ENCODE measurements around the gene DPP6.

Gene DPP6

DNA sequence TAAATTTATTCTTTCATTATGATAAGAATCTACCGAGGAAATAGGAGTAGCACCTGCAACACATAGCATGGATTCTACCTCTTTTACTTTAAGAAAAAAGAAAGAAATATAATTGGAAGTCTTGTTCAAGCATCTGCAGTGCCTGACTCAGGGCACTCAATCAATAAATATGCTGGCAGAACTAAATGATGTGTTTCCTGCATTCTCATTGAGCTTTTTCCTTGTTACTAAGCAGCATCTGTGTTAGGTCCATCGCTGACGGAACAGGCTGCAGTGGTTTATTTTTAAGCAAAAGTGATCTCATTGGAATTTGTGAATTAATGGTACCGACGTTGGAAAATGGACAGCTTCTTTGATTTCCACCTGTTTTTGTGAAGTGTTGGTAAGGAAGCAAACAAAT, 417.5 kb downstream of the DPP6 start:
- TF ChIP-seq, protein P1, sequence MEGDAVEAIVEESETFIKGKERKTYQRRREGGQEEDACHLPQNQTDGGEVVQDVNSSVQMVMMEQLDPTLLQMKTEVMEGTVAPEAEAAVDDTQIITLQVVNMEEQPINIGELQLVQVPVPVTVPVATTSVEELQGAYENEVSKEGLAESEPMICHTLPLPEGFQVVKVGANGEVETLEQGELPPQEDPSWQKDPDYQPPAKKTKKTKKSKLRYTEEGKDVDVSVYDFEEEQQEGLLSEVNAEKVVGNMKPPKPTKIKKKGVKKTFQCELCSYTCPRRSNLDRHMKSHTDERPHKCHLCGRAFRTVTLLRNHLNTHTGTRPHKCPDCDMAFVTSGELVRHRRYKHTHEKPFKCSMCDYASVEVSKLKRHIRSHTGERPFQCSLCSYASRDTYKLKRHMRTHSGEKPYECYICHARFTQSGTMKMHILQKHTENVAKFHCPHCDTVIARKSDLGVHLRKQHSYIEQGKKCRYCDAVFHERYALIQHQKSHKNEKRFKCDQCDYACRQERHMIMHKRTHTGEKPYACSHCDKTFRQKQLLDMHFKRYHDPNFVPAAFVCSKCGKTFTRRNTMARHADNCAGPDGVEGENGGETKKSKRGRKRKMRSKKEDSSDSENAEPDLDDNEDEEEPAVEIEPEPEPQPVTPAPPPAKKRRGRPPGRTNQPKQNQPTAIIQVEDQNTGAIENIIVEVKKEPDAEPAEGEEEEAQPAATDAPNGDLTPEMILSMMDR (IDR thresholded peaks at IDR 0.05; ENCODE audit: low read depth, low read length), result no peak
- H3K4me3 ChIP-seq (ENCODE audit: low read depth, low read length), result no peak overlapping the region

DNA sequence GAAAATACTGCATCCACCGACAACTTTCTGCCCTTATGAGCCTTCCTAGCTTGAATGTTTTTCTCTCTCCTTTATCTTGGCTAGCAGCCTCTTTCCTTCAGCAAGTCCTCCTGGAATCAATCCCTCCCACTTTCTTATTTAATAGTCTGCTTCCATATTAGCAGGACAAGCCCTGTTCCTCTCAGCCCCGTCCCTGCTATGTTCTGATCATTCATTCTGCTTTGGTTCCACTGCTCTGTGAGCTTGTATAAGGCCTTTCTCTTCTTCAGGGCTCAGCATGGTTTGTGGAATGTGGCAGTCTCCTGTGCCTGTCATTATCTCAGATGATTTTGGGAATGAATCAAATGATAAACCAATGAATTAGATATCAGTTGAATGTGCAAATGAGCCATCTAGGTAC, 420.1 kb downstream of the DPP6 start:
- H3K4me3 ChIP-seq (ENCODE audit: low read depth, low read length), result no peak overlapping the region
- TF ChIP-seq, protein P1 (IDR thresholded peaks at IDR 0.05; ENCODE audit: low read depth, low read length), result no peak

DNA sequence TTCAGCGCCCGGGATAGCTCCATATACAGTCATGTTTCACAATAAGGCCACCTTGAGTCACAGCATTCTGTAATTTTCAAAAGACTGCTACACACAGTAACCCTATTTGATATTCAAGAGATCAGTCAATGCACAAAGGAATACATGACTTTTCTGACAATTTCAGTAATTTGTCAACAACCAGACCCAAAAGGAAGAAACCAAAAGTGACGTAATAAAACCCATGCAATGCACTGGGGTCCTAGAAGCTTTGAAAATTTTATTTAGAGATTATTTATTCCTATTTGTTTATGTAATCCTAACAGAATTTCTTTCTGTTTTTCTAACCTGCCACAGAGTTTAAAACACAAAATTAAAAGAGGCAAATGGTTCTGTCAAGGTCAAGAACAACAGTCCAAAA, 421.2 kb downstream of the DPP6 start:
- H3K4me3 ChIP-seq (ENCODE audit: low read depth, low read length), result no peak overlapping the region
- TF ChIP-seq, protein P1 (IDR thresholded peaks at IDR 0.05; ENCODE audit: low read depth, low read length), result no peak

DNA sequence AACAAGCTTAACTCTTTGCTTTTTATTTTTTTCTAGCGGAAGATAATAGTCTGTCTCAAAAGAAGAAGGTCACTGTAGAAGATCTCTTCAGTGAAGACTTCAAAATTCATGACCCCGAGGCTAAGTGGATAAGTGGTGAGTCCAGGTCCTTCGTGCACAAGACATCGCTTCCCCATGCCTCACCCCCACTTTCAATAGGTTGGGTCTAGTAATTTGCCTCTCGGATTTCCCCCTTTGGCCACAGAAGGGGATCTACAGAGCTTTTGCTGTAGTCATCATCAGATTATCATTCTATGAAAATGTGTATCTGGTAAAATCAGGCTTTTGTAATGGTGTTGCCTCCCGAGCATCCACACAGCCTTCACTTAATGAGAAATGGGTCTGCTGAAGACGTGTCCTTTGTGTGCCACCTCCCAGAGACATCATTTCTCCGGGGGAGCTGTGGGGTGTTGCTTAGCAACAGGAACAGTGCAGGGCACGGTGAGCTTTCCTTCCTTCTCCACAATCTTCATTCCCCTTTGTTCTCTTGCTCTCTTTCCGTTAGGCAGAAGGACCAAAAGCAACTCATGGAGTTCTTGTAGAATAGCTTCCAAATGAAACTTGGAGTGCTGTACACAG, 422.8 kb downstream of the DPP6 start:
- H3K4me3 ChIP-seq (ENCODE audit: low read depth, low read length), result no peak overlapping the region
- TF ChIP-seq, protein P1 (IDR thresholded peaks at IDR 0.05; ENCODE audit: low read depth, low read length), result no peak

DNA sequence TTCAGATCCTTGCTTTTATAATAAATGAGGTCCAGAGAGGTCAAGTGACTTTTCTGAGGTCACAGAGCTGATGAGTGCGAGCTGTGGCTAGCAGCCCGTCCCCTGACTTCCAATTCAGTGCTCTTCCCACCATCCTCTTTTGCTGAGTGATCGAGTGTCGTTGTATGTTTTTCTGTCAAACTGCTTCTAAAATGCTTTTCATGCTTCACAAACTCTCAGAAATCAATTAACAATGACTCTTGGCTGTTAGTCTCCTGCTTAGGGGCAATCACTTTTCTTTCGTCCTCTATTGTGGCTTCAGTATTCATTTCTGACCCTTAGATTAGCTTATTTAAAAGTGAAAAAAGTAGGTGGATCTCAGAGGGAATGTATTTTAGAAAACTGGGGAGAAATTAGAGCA, 423.7 kb downstream of the DPP6 start:
- H3K4me3 ChIP-seq (ENCODE audit: low read depth, low read length), result no peak overlapping the region
- TF ChIP-seq, protein P1 (IDR thresholded peaks at IDR 0.05; ENCODE audit: low read depth, low read length), result no peak

DNA sequence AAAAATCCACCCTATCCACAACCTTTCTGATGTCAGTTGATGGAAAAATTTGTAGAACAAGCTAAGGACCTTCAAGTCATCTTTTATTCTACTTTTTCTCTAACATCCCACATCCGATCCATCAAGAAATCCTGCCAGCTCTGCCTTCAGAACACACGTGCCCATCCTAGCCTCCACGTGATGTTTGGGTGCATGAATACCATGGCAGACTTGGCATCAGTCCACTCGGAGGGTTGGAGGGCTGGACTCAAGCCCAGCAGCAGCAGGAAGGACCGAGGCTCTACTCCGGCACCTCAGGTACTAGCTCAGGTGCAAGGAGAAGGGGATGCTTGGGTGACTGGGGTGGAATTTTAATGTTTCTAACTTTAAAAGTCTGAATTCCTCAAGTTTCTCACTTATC, 428.6 kb downstream of the DPP6 start:
- no peak overlapping the region for H3K4me3 ChIP-seq (ENCODE audit: low read depth, low read length)
- TF ChIP-seq, protein P1 (IDR thresholded peaks at IDR 0.05; ENCODE audit: low read depth, low read length), result no peak

DNA sequence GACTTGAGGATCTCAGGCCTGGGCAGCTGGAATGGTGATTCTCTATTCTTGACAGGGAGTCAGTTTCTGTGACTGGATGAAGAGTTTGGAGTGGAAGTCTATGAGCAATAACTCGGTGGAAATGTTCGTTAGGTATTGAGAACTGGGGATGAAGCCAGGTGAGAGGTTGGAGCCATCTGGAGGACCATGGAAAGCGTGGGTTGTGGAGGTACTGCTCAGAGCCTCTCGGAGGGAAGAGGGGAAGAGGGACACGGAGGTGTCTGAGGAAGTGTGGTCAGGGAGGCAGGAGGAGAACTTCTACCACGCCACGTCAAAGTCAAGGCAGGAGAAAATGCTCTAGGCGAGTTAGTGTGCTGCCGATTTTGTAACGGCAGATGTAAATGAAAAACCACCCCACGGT, 430.7 kb downstream of the DPP6 start:
- no peak overlapping the region for H3K4me3 ChIP-seq (ENCODE audit: low read depth, low read length)
- TF ChIP-seq, protein P1 (IDR thresholded peaks at IDR 0.05; ENCODE audit: low read depth, low read length), result no peak
